ENCODE measurements around the gene KLHL6.
"Not testable (repeated sequence)": the region's sequence is repeated elsewhere in the genome, so short reads cannot be mapped to it uniquely, and the experiment has no call there.

KLHL6 gene

GRCh38 chr3:183532620-183533411, 22.7 kb downstream of the KLHL6 start:
- no peak for DNase-seq (ENCODE audit: low spot score)

- DNase-seq (ENCODE audit: low spot score): no peak
Measured at GRCh38 chr3:183529717-183530116, 25.8 kb downstream of the KLHL6 start.

- no peak for DNase-seq (ENCODE audit: low spot score)
Measured at GRCh38 chr3:183529185-183529584, 26.3 kb downstream of the KLHL6 start.

GRCh38 chr3:183528758-183529157, 26.7 kb downstream of the KLHL6 start:
- not testable (repeated sequence) for DNase-seq (ENCODE audit: low spot score)

- DNase-seq (ENCODE audit: low spot score): no peak
Measured at GRCh38 chr3:183527428-183528379, 27.8 kb downstream of the KLHL6 start.

- DNase-seq (ENCODE audit: low spot score): no peak
Measured at GRCh38 chr3:183526838-183527427, 28.6 kb downstream of the KLHL6 start.

GRCh38 chr3:183524476-183524875, 31.0 kb downstream of the KLHL6 start:
- no peak for DNase-seq (ENCODE audit: low spot score)

GRCh38 chr3:183520741-183521556, 34.6 kb downstream of the KLHL6 start:
- not testable (repeated sequence) for DNase-seq (ENCODE audit: low spot score)

- DNase-seq (ENCODE audit: low spot score): not testable (repeated sequence)
Measured at GRCh38 chr3:183520295-183520694, 35.2 kb downstream of the KLHL6 start.

- DNase-seq (ENCODE audit: low spot score): no peak
Measured at GRCh38 chr3:183519891-183520290, 35.6 kb downstream of the KLHL6 start.

- DNase-seq (ENCODE audit: low spot score): no peak
Measured at GRCh38 chr3:183518491-183519251, 36.8 kb downstream of the KLHL6 start.

- DNase-seq (ENCODE audit: low spot score): no peak
Measured at GRCh38 chr3:183517607-183518006, 37.9 kb downstream of the KLHL6 start.

- DNase-seq (ENCODE audit: low spot score): no peak
Measured at GRCh38 chr3:183515968-183516851, 39.3 kb downstream of the KLHL6 start.

- no peak for DNase-seq (ENCODE audit: low spot score)
Measured at GRCh38 chr3:183514021-183514420, 41.5 kb downstream of the KLHL6 start.

GRCh38 chr3:183513046-183513706, 42.3 kb downstream of the KLHL6 start:
- no peak for DNase-seq (ENCODE audit: low spot score)

GRCh38 chr3:183511286-183512131, 44.0 kb downstream of the KLHL6 start:
- DNase-seq (ENCODE audit: low spot score): not testable (repeated sequence)

GRCh38 chr3:183508821-183509220, 46.7 kb downstream of the KLHL6 start:
- no peak for DNase-seq (ENCODE audit: low spot score)

- DNase-seq (ENCODE audit: low spot score): no peak
Measured at GRCh38 chr3:183507551-183507950, 48.0 kb downstream of the KLHL6 start.
